ENCODE data around the gene ACIN1.

ACIN1 gene

GRCh38 chr14:23052182-23052623 lies 42.7 kb downstream of the ACIN1 start:
- Histone ChIP-seq H2BK15ac (ENCODE audit: low read length) (no peak overlapping the region), H3K18ac (ENCODE audit: low read length) (no peak overlapping the region), H3K27me3 (ENCODE audit: control insufficient read depth in 3 of 3, insufficient read depth in 3 of 3, low read depth in 1 of 3, low read length in 3 of 3) (no peaks in the 10 kb centered on the region), H3K9ac (ENCODE audit: low read depth, low read length, poor library complexity) (no peak overlapping the region), H2BK12ac (ENCODE audit: low read length) (no peak overlapping the region), H2BK5ac (ENCODE audit: low read length) (no peak overlapping the region), H3K23ac (ENCODE audit: low read depth, low read length, poor library complexity) (no peak overlapping the region), H3K36me3 (replicated peaks in 1 of 2; ENCODE audit: control insufficient read depth in 2 of 2, insufficient read depth in 2 of 2, low read length in 2 of 2) (peaks cover 38 to 77% of the 10 kb centered on the region in 2 donors), H2AK5ac (ENCODE audit: low read depth, low read length) (no peak overlapping the region), H3K4me3 (ENCODE audit: low read length in 2 of 2) (no peak overlapping the region), H3K27ac (replicated peaks; ENCODE audit: low read length) (no peak overlapping the region), H3K4me2 (ENCODE audit: insufficient read depth, low read length, poor library complexity, severe bottlenecking) (no peak overlapping the region), H3K9me3 (replicated peaks in 1 of 2; ENCODE audit: control insufficient read depth in 2 of 2, insufficient read depth in 1 of 2, low read depth in 1 of 2, low read length in 2 of 2) (peaks cover 3 to 9% of the 10 kb centered on the region in 2 donors), H3K14ac (ENCODE audit: low read length) (no peak overlapping the region), H4K8ac (ENCODE audit: low read depth, low read length) (no peak overlapping the region), H2BK120ac (ENCODE audit: low read depth, low read length) (no peak overlapping the region), H4K91ac (ENCODE audit: low read depth, low read length, poor library complexity) (no peak overlapping the region), H3K4ac (ENCODE audit: low read length) (no peak overlapping the region), H2AFZ (ENCODE audit: low read length) (no peak overlapping the region), H3K79me1 (ENCODE audit: low read depth, low read length) (peaks cover 8% of the 10 kb centered on the region), H3K4me1 (ENCODE audit: control insufficient read depth in 2 of 2, insufficient read depth in 1 of 2, low read depth in 1 of 2, low read length in 2 of 2) (peaks cover 6% of the 10 kb centered on the region in 2 donors)
- no CpG with 5 or more reads among the region's 14 CpGs for WGBS, 2 donors (ENCODE audit: extremely low coverage in 2 of 2, insufficient read length in 2 of 2, insufficient replicate concordance in 1 of 2)
- no peak for DNase-seq (ENCODE audit: low spot score)

- Histone ChIP-seq H3K4me1 (ENCODE audit: control insufficient read depth in 2 of 2, insufficient read depth in 1 of 2, low read depth in 1 of 2, low read length in 2 of 2) (peaks cover 1 to 6% of the 10 kb centered on the region in 2 donors), H2AFZ (ENCODE audit: low read length) (no peak overlapping the region), H3K23ac (ENCODE audit: low read depth, low read length, poor library complexity) (no peak overlapping the region), H2BK5ac (ENCODE audit: low read length) (no peak overlapping the region), H3K36me3 (replicated peaks in 1 of 2; ENCODE audit: control insufficient read depth in 2 of 2, insufficient read depth in 2 of 2, low read length in 2 of 2) (peaks cover 38 to 79% of the 10 kb centered on the region in 2 donors), H3K4me3 (ENCODE audit: low read length in 2 of 2) (no peak overlapping the region), H3K27me3 (ENCODE audit: control insufficient read depth in 3 of 3, insufficient read depth in 3 of 3, low read depth in 1 of 3, low read length in 3 of 3) (no peaks in the 10 kb centered on the region), H3K9ac (ENCODE audit: low read depth, low read length, poor library complexity) (no peak overlapping the region), H2AK5ac (ENCODE audit: low read depth, low read length) (no peak overlapping the region), H3K18ac (ENCODE audit: low read length) (no peak overlapping the region), H3K79me1 (ENCODE audit: low read depth, low read length) (peaks cover 9% of the 10 kb centered on the region), H2BK15ac (ENCODE audit: low read length) (no peak overlapping the region), H4K91ac (ENCODE audit: low read depth, low read length, poor library complexity) (no peak overlapping the region), H2BK12ac (ENCODE audit: low read length) (no peak overlapping the region), H3K4ac (ENCODE audit: low read length) (no peak overlapping the region), H3K14ac (ENCODE audit: low read length) (no peak overlapping the region), H3K4me2 (ENCODE audit: insufficient read depth, low read length, poor library complexity, severe bottlenecking) (no peak overlapping the region), H3K9me3 (replicated peaks in 1 of 2; ENCODE audit: control insufficient read depth in 2 of 2, insufficient read depth in 1 of 2, low read depth in 1 of 2, low read length in 2 of 2) (peaks cover 3 to 9% of the 10 kb centered on the region in 2 donors), H4K8ac (ENCODE audit: low read depth, low read length) (no peak overlapping the region), H2BK120ac (ENCODE audit: low read depth, low read length) (no peak overlapping the region), H3K27ac (replicated peaks; ENCODE audit: low read length) (no peak overlapping the region)
- WGBS, 2 donors (ENCODE audit: extremely low coverage in 2 of 2, insufficient read length in 2 of 2, insufficient replicate concordance in 1 of 2) = no CpG with 5 or more reads among the region's 5 CpGs
- DNase-seq (ENCODE audit: low spot score) = no peak
Observed at GRCh38 chr14:23051141-23052057, 43.5 kb downstream of the ACIN1 start.

DNA sequence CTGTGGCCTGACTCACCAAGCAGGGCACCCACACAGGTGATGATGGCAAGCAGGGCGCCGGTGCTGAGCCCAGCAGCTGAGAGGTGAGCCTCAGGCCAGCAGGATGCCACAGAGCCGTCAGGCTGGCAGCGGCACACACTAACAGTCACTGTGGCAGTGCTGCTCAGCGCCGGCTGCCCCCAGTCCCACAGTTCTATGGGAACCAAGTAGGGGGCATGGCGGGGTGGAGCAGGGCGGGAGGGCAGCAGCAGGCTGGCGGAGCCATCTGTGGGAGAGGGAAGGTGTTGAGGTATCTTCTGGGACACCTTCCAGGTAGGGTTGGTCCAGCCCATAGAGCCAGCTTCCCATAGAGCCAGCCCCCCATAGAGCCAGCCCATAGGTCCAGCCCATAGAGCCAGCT lies 45.9 kb downstream of the ACIN1 start:
- Histone ChIP-seq H3K4me1 (ENCODE audit: control insufficient read depth in 2 of 2, insufficient read depth in 1 of 2, low read depth in 1 of 2, low read length in 2 of 2) (peaks cover 1 to 3% of the 10 kb centered on the region in 2 donors), H4K91ac (ENCODE audit: low read depth, low read length, poor library complexity) (no peak overlapping the region), H2AK5ac (ENCODE audit: low read depth, low read length) (no peak overlapping the region), H3K18ac (ENCODE audit: low read length) (no peak overlapping the region), H3K4me3 (ENCODE audit: low read length in 2 of 2) (no peak overlapping the region), H2BK120ac (ENCODE audit: low read depth, low read length) (no peak overlapping the region), H3K4ac (ENCODE audit: low read length) (no peak overlapping the region), H2AFZ (ENCODE audit: low read length) (no peak overlapping the region), H3K27ac (replicated peaks; ENCODE audit: low read length) (no peak overlapping the region), H3K23ac (ENCODE audit: low read depth, low read length, poor library complexity) (peak overlapping the region; percentile 6), H3K4me2 (ENCODE audit: insufficient read depth, low read length, poor library complexity, severe bottlenecking) (no peak overlapping the region), H2BK12ac (ENCODE audit: low read length) (no peak overlapping the region), H3K36me3 (replicated peaks in 1 of 2; ENCODE audit: control insufficient read depth in 2 of 2, insufficient read depth in 2 of 2, low read length in 2 of 2) (peaks cover 34 to 65% of the 10 kb centered on the region in 2 donors), H4K8ac (ENCODE audit: low read depth, low read length) (no peak overlapping the region), H3K79me1 (ENCODE audit: low read depth, low read length) (peaks cover 3% of the 10 kb centered on the region), H3K14ac (ENCODE audit: low read length) (no peak overlapping the region), H3K9ac (ENCODE audit: low read depth, low read length, poor library complexity) (no peak overlapping the region), H3K9me3 (replicated peaks in 1 of 2; ENCODE audit: control insufficient read depth in 2 of 2, insufficient read depth in 1 of 2, low read depth in 1 of 2, low read length in 2 of 2) (peaks cover 3 to 9% of the 10 kb centered on the region in 2 donors), H3K27me3 (ENCODE audit: control insufficient read depth in 3 of 3, insufficient read depth in 3 of 3, low read depth in 1 of 3, low read length in 3 of 3) (no peaks in the 10 kb centered on the region), H2BK5ac (ENCODE audit: low read length) (no peak overlapping the region), H2BK15ac (ENCODE audit: low read length) (no peak overlapping the region)
- WGBS, 2 donors (ENCODE audit: extremely low coverage in 2 of 2, insufficient read length in 2 of 2, insufficient replicate concordance in 1 of 2) = no CpG with 5 or more reads among the region's 9 CpGs
- no peak for DNase-seq (ENCODE audit: low spot score)
